ENCODE measurements around the gene CPEB1. TPM values are rescaled to one million over a fixed set of nuclear protein-coding genes. Genes with fewer than 3 reads are reported as not detected.

Gene CPEB1
- total and polyA plus RNA-seq, 8 donors = 1.1 to 6.4 (median 1.5) TPM; not detected in 2

- Histone ChIP-seq H3K9me3 (no peaks in the 10 kb centered on the region), H3K4me3 (no peak overlapping the region), H3K4me1 (no peaks in the 10 kb centered on the region), H3K36me3 (no peaks in the 10 kb centered on the region), H3K27ac (no peak overlapping the region), H3K27me3 (no peaks in the 10 kb centered on the region)
- TF ChIP-seq POLR2A (IDR thresholded peaks at IDR 0.05) (no peak), EP300 (IDR thresholded peaks at IDR 0.05) (no peak), POLR2AphosphoS5 (IDR thresholded peaks at IDR 0.05) (no peak)
- TF ChIP-seq, protein P1, sequence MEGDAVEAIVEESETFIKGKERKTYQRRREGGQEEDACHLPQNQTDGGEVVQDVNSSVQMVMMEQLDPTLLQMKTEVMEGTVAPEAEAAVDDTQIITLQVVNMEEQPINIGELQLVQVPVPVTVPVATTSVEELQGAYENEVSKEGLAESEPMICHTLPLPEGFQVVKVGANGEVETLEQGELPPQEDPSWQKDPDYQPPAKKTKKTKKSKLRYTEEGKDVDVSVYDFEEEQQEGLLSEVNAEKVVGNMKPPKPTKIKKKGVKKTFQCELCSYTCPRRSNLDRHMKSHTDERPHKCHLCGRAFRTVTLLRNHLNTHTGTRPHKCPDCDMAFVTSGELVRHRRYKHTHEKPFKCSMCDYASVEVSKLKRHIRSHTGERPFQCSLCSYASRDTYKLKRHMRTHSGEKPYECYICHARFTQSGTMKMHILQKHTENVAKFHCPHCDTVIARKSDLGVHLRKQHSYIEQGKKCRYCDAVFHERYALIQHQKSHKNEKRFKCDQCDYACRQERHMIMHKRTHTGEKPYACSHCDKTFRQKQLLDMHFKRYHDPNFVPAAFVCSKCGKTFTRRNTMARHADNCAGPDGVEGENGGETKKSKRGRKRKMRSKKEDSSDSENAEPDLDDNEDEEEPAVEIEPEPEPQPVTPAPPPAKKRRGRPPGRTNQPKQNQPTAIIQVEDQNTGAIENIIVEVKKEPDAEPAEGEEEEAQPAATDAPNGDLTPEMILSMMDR (IDR thresholded peaks at IDR 0.05) = no peak
- intact Hi-C loops (cut with DNase I; ENCODE audit: low total_unique reads) = no loop called here
- WGBS, 5 donors = 62 to 77% (median 68%) methylated on average over 3 of the region's 3 CpGs
- DNase-seq = no peak
Measured at GRCh38 chr15:82655606-82656005, 8.4 kb upstream of the CPEB1 start.

- intact Hi-C loops (cut with DNase I; ENCODE audit: low total_unique reads) = no loop called here
- no peak for DNase-seq
- Histone ChIP-seq H3K9me3 (no peaks in the 10 kb centered on the region), H3K4me1 (peaks cover 0 to 2% (median 0%) of the 10 kb centered on the region in 4 donors), H3K27me3 (peaks cover 0 to 7% (median 0%) of the 10 kb centered on the region in 3 donors), H3K27ac (no peak overlapping the region), H3K36me3 (no peaks in the 10 kb centered on the region), H3K4me3 (no peak overlapping the region)
- TF ChIP-seq, protein P1 (IDR thresholded peaks at IDR 0.05) = no peak
- no peak for TF ChIP-seq POLR2AphosphoS5 (IDR thresholded peaks at IDR 0.05)
- TF ChIP-seq EP300 (IDR thresholded peaks at IDR 0.05) = no peak
- no peak for TF ChIP-seq POLR2A (IDR thresholded peaks at IDR 0.05)
- WGBS, 5 donors = 62 to 83% (median 73%) methylated on average over 3 of the region's 3 CpGs
Measured at GRCh38 chr15:82653483-82654168, 6.5 kb upstream of the CPEB1 start.

DNA sequence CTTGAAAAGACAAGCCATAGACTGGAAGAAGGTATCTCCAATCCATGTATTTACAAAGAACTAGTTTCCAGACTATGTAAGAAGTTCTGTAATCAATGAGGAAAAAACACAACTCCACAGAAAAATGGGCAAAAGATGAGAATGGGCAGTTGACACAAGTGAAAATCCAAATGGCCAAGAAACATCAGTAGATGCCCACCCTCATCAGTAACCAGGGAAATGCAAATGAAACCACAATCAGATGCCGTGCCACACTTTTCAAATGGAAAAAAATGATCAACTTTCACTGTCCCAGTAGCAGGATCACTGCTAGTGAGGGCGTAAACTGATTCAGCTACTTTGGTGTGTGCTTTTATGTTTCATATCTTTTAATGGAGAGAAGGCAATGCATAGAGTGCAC is 4.5 kb upstream of the CPEB1 start:
- Histone ChIP-seq H3K4me3 (no peak overlapping the region), H3K9me3 (peaks cover 0 to 5% (median 0%) of the 10 kb centered on the region in 4 donors), H3K4me1 (peaks cover 14 to 21% (median 18%) of the 10 kb centered on the region in 4 donors), H3K36me3 (no peaks in the 10 kb centered on the region), H3K27ac (no peak overlapping the region), H3K27me3 (peaks cover 3 to 26% (median 19%) of the 10 kb centered on the region in 3 donors)
- TF ChIP-seq POLR2AphosphoS5 (IDR thresholded peaks at IDR 0.05) (no peak), EP300 (IDR thresholded peaks at IDR 0.05) (no peak), POLR2A (IDR thresholded peaks at IDR 0.05) (no peak)
- TF ChIP-seq, protein P1 (IDR thresholded peaks at IDR 0.05) = no peak
- 85 to 91% (median 88%) methylated on average over 2 of the region's 2 CpGs for WGBS, 5 donors
- intact Hi-C loops (cut with DNase I; ENCODE audit: low total_unique reads) = no loop called here
- DNase-seq = no peak

GRCh38 chr15:82650046-82650670 is 3.0 kb upstream of the CPEB1 start:
- DNase-seq = no peak
- intact Hi-C loops (cut with DNase I; ENCODE audit: low total_unique reads) = no loop called here
- Histone ChIP-seq H3K4me3 (no peak overlapping the region), H3K27me3 (peaks cover 13 to 41% (median 35%) of the 10 kb centered on the region in 3 donors), H3K4me1 (peaks cover 22 to 31% (median 26%) of the 10 kb centered on the region in 4 donors), H3K27ac (no peak overlapping the region), H3K9me3 (peaks cover 0 to 5% (median 0%) of the 10 kb centered on the region in 4 donors), H3K36me3 (no peaks in the 10 kb centered on the region)
- TF ChIP-seq POLR2AphosphoS5 (IDR thresholded peaks at IDR 0.05) (no peak), EP300 (IDR thresholded peaks at IDR 0.05) (no peak), POLR2A (IDR thresholded peaks at IDR 0.05) (no peak)
- TF ChIP-seq, protein P1 (IDR thresholded peaks at IDR 0.05) = no peak

Data from stomach (tissue), 9 donors.